DMS53 (cell line): ENCODE data around the gene PTPN4.
A peak's percentile ranks its signal among the peaks of the same experiment; 100 is the strongest.

Experiments used
- DNase-seq: peaks from one replicate; lab custom pipeline; 2025; lab: John Stamatoyannopoulos, UW

PTPN4 gene

DNA sequence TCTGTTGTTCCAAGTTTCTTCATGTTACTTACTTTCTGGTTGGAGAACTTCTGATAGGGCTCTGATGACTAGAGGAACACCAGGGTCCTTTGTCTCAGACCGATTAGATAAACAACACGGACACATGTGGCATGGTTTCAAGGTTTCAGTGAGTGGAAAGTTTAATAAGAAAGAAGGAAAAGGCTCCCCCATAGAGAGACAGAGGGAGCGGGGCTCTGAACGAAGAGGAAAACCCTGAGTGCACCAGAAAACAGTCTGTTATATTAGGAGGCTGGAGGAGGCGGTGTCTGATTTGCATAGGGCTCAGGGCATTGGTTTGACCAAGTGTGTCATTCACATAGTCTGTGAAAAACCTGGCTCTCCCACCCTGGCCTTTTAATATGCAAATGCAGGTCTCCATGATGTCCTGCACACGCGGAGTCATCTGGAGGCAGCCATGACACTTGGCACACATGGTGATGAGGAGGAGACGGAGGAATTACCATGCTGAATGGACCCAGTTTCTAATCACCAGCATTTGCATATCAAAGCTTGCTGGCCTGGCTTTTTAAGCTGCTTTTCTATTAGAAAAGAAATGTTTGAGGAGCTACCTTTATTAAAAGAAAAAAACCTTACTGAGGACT, 94.2 kb downstream of the PTPN4 start:
- no peak for DNase-seq

DNA sequence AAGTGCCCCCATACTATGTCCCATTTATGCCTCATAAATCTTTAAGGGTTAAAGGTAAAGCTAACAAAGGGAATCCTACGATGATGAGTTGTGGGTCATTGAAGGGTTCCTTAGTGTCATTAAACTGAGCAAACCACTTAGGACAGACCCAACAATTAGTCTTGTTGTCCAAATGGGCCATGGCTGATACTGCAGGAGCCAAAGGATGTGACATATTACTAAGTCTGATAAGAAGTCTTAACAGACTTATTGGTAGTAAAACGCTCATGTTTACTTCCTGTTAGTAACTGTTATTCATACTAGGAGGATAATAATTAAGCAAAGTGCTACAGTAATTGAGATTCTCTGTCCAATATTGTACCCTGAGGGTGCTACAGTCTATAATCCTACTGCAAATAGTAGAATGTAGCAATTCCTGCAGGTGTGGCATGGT, 96.8 kb downstream of the PTPN4 start:
- DNase-seq, result peak; percentile 38

DNA sequence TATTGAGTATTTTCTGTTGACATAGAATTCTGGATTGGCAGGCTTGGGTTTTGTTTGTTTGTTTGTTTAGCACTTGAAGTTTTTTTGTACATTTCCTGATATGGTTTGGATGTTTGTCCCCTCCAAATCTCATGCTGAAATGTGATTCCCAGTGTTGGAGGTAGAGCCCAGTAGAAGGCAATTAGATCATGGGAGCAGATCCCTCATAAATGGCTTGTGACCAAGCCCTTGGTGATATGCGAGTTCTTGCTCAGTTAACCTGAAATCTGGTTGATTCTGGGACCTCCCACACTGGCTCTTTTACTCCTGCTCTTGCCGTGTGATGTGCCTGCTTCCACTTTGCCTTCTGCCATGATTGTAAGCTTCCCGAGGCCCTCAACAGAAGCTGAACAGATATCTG, 98.0 kb downstream of the PTPN4 start:
- peak; percentile 72 for DNase-seq

DNA sequence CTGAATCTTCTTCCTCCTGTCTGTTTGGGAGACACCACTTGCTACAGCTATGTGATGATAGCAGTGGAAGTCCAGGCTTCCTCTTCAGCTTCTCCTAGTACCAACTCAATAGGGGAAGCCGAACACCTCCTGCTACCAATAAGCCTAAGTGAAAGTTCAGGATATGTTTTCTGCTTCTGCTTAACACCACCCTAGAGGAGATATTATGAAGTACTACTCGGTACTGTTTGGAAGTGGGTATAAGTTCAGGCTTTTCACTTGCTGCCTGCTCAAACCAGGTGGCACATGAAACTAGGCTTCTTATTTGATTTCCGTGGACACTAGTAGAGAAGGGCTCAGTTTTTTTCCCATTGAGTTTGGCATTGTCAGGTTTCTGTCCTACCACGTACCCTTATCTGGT, 99.8 kb downstream of the PTPN4 start:
- no peak for DNase-seq

DNA sequence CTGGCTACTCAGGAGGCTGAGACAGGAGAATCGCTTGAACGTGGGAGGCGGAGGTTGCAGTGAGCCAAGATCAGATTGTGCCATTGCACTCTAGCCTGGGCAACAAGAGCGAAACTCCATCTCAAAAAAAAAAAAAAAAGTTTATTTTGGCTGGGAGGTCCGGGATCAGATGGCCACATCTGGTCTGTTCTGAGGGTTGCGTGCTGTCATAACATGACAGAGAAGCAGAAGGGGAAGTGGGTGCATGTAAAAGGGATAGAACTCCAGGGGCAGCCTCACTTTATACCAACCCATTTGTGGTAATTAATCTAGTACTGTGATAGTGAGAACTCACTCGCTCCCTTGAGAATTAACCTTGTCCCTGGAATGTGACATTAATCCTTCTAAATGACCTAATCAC, 101.2 kb downstream of the PTPN4 start:
- no peak for DNase-seq

DNA sequence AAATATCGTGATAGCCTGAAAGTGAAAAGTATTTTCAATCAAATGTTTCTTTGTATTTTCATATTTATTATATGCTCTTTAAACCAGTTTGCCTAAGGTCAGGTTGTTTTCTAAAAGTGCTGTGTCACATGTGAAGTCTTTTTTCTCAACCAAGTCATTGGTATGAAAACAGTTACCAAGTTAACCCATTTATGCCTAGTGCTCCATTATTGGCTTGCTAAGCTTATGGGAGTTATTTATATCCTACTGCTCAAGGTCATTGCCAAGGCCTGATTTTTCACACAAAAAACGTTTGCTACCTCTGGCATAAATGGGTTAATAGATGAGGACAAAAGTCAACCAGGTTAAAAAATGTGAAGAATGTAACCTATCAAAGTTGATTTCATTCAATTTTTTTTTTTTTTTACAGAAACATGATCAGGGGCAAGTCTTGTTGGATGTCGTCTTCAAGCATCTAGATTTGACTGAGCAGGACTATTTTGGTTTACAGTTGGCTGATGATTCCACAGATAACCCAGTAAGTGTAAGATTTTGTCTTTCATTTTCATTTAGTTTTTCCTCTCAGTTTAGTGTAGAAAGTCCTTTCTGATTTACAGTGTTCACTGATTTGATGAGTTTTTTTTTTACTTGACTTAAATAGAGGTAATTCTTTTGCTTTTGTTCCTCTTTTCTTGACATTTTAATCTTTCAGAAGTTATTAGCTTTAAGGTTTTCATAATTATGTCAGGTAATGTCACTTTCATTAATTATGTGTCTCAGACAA, 102.6 kb downstream of the PTPN4 start:
- no peak for DNase-seq

DNA sequence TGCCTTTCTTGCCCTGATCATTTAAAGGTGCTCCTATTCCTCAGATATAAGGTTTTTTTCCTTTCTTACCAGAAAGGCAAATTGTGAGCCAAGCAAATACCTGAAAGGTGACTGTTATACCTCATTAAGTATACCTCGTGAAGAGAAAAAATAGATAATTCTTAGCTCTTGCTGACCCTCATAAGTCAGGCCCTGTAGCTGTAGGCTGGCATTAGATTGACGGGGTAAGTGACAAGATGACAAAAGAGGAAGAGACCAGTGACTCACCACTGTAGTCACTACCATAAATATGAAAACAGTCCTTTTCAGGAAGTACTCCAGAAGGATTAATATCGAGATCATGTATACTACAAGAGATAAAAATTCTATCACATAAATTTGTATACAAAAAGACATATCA, 104.6 kb downstream of the PTPN4 start:
- DNase-seq, result peak; percentile 86

DNA sequence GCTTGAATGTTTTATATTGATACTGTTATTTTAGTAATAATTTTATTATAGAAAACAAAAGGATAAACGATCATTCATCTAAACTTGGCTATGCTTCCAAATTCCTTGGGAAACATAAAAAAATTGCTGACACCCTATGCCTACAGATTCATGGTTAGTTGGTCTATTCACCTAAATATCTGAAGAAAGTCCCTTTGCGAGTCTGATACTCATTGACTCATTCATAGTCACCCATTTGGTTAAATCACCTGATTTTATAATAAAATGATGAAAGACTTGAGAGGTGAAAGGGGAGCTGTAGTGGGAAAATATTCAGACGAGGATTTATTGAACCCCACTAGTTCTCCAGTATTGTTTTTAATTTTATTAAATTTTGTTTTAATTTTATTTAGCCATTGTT, 112.0 kb downstream of the PTPN4 start:
- no peak for DNase-seq

DNA sequence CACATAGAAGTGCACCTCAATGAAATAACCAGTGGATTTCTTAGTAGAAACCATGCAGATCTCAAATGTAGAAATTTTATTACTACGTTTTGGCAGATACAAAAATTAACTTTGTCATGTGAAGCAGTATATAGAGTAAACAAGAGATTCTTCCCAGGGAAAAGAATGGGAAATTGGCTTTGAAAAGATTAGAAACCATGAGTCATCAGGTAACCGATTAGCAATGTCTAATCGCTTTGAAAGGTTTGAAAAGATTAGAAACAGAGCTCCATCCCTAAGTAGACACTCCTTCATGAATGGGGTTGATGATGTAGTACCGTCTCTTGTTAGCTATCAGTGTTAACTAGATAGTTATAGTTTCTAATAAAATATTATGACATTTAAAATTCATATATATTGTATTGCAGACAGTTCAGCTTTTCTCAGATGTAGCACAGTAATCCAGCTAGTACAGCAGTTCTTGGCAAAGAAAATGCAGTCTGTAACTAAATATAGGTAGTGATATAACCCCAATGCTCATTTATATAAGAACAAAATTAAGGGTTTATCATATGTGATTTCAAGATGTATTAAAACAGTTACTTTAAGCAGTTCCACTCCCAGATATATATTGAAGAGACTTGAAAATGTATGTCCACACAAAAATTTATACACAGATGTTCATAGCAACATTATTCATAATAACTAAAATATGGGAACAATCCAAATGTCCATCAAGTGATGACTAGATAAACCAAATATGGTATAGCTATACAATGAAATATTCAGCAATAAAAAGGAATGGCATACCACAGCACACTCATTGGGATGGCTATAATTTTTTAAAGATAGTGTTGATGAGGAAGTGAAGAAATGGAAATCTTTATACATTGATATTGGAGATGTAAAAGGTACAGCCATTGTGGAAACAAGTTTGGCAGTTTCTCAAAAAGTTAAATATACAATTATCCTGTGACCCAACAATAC, 113.9 kb downstream of the PTPN4 start:
- no peak for DNase-seq

DNA sequence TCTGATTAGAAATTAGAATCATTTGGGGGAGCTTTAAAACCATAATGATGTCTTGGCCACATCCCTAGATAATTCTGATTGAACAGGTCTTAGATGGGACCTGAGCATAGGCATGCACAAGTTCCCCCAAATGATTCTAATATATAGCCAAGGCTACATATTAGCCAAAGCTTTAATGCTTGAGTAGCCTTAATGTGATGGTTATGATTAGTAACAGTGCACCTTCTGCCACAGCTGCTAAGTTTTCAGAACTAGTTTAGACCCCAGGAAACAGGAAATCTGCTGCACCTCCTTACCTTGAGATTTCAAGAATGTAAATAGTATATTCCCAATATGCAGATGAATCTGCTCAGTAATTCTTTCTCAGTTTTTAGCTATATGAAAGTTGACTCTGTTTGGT, 119.8 kb downstream of the PTPN4 start:
- DNase-seq, result no peak

DNA sequence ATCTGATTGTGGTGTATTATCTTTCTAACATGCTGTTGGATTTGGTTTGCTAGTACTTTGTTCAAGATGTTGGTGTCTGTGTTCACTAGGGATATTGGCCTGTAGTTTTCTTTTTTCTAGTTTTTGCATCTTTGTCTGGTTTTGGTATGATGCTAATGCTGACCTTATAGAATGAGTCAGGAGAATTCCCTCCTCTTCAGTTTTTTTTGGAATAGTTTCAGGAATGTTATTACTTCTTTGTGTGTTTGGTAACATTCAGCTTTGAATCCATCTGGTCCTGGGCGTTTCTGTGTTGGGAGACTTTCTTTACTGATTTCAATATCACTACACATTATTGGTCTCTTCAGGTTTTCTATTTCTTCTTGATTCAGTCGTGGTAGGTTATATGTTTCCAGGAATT, 129.0 kb downstream of the PTPN4 start:
- DNase-seq, result no peak

DNA sequence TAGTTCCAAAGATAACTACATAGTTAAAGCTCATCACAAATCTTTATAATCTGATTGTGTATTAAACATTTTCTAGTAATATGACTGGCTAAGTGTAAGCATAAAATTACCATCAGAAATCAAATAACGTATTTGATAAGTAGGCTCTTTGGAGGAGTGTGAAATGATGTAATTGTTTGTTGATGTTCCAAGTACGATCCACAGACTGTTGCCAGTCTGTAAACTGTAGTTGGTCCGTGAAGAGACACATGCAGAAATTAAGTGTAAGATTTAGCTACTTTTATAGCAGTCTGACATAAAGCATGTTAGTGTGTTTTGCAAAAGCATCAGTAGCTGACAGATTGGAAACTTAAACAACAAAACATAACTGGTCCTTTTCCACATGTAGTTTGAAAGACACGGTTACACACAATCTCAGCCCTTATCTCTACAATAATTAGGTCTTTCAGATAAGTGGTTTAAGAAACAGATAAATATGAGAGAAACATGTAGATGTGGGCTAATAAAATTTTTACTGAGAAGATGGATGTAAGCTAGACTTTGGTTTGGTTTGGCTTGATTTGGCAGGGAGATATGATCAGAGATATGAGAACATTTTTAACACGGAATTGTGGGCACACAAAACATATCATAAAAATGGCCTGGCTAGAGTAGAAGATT, 138.1 kb downstream of the PTPN4 start:
- DNase-seq, result no peak

DNA sequence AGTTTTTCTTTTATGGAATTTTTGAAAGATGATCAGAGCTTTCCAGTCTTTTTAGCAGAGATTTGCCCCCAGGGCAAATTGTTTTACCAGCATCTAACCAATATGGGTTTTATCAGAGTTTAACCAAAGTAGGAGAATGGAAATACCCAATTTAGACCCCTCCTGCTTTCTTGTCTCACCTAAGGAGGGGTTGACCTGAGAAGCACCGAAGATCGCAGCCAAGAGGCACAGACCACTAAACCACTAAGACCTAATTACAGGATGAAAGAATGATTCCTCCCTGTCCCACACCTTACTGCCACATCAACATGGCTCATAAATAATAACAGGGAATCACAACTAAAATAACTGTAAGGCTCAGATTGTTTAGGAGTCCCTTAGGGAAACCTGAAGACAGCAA, 141.3 kb downstream of the PTPN4 start:
- DNase-seq, result no peak

DNA sequence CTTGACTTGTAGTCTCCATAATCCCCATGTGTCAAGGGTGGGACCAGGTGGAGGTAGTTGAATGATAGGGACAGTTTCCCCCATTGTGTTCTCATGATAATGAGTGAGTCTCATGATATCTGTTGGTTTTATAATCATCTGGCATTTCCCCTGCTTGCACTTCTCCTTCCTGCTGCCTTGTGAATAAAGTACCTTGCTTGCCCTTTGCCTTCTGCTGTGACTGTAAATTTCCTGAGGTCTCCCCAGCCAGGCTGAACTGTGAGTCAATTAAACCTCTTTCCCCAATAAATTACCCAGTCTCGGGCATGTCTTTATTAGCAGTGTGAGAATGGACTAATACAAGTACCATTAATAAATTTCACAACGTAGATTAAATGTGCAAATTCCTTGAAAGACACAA, 150.8 kb downstream of the PTPN4 start:
- no peak for DNase-seq

DNA sequence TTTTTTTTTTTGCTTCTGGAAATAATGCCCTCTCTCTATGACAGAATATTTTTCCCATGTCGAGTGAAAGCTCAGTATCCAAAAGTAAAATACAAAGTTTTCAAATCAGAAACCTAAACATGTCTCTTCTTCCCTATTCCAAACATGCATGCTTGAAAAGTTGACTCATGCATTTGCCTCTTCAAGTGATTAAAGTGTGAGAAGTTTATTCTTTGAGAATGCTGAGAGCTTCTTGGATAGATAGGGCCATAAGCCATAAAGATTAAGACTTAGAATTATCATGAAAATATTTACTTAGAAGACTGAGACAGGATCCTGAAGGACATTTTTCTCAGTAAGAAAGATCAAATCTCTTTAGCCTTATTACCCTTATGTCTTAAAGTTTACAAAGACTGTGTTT, 154.5 kb downstream of the PTPN4 start:
- DNase-seq, result no peak

DNA sequence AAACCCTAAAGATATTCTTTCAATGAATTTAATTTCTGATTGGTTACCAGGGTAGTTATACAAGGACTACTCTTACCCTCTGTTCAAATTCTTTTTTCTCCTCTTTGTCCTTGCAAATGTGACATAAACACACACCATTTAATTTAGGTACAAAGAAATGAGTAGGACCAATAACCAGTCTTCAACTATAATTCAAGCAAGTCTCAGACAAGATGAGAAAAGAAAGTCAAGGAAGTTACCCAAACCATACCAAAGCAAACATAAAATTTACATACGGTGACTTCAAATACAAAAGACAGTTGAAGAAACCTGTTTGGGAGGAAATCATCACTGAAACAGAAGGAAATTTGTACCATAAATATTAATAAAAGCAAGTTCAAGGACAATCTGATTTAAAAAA, 162.1 kb downstream of the PTPN4 start:
- DNase-seq, result no peak

DNA sequence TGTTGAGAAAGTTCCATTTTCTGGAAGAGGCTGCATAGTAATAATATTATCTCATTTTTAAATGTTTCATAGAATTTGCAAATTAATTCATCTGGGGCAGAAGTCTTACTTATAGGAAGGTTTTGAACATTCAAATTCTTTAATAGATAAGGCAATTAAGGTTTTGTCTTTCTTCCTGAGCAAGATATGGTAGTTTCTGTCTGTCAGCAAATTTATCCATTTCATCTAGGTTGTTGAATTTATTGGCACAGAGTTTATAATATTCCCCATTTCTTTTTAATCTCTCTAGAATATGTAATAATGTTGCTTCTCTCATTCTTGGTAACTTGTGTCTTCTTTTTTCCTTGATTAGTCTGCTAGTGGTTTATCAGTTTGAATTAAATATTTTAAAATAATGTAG, 163.0 kb downstream of the PTPN4 start:
- DNase-seq, result no peak

DNA sequence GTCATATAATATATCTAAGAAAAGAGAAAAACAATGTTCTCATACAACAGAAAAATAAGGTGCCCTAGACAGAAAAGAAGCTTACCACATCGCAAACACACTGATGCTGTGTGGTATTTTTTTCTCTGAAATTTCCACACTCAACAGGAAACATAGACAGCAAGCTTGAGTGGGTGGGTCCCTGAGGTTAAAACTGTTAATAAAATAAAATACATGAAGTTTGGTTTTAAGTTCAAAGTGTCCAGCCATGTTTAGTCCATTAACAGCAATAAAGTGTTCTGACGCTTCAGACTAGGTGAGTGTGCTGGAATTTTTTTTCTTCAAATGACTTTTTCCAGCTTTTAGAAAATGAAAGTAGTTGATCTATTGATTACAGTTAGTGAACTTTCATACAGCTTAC, 169.8 kb downstream of the PTPN4 start:
- no peak for DNase-seq

DNA sequence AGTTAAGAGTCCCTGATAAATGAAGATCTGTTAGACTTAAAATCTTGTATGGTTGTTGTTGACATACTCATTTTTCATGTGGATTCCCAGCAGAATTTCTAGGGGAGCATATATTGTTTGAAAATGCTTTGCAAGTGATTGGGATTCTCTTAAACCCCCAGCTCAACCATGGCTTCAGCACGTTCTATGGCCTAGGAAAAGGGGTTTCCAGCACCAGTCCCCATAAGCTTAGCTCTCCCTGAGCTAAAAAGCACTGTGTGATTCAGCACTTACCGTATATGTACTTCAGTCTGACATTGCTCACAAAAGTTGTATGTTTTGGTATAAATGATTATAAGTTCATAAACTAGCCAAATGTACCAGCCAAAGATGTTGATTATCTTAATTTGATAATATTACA, 173.1 kb downstream of the PTPN4 start:
- DNase-seq, result no peak

DNA sequence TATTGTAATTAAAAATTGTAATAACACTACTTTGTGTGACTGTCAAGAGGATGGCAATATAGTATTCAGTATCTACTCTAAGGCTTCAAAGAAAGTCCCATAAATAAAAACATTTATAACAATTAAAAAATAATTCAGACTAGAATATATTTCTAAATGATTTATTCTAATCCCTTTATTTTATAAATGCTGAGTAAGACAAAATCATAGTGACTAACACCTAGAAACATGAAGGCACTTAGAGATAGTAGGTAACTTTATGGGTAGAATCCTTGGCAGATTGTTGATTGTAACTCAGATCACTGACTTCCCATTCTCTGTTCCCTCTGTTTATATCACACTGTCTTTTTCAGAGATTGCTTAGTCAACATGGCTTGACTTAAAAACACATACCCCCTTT, 174.6 kb downstream of the PTPN4 start:
- no peak for DNase-seq

DNA sequence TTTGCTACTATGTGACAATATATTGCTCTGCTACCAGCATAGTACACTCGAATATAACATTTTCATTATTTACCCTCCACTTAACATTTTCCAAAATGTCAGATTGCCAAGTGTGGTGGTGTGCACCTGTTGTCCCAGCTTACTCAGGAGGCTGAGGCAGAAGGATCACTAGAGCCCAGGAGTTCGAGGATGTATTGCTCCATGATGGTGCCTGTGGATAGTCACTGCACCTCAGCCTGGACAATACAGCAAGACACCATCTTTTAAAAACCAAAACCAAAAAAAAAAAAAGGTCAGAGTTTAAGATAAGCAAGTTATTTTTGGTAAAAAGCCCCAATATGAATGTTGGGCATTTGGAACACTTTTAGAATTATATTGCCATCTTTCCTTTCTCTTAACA, 178.0 kb downstream of the PTPN4 start:
- DNase-seq, result no peak

DNA sequence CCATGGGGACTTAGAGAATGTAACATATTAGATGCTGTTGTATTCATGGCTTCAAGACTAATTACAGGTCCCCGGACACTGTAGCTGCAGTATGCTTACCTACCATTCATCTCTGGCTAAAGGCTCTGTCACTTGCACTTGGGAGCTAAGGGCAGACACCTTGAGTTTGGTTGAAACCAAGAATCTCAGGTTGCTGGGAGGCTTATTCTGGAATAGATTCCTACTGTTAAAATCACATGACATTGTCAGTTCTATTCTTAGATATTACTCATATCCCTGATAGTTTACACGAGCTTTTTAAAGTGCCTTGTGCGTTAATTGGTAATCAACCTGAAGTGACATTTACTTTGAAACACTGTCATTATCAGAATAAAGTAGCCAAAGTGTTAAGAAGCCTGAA, 180.2 kb downstream of the PTPN4 start:
- no peak for DNase-seq
